NT2/D1 (cell line): ENCODE results near the gene RAB4A.

ENCODE experiments used
- SUZ12 ChIP-seq: IDR thresholded peaks from 2 replicates; pipeline ENCODE4 v1.6.1; 2011; ENCODE audit not compliant: insufficient read length, insufficient read depth; ENCODE audit errors: extremely low read depth
- ZNF274 ChIP-seq: IDR thresholded peaks from 2 replicates; pipeline ENCODE4 v1.6.1; 2011; ENCODE audit warnings: mild to moderate bottlenecking, low read depth, low read length

GRCh38 chr1:229271448-229272159 is 693 bp downstream of the RAB4A start:
- TF ChIP-seq ZNF274 (no peak), SUZ12 (no peak)
